Measurements from ENCODE around the gene MXRA8.
"Not testable (repeated sequence)": the region's sequence is repeated elsewhere in the genome, so short reads cannot be mapped to it uniquely, and the experiment has no call there.

Gene MXRA8

GRCh38 chr1:1320666-1321448 lies 37.5 kb downstream of the MXRA8 start:
- Mint-ChIP-seq H3K36me3 (peaks cover 20% of the 10 kb centered on the region), H3K4me1 (peaks cover 38% of the 10 kb centered on the region), H3K4me3 (no peak overlapping the region), H3K27me3 (no peaks in the 10 kb centered on the region), H3K9me3 (no peaks in the 10 kb centered on the region), H3K27ac (no peak overlapping the region)
- ATAC-seq, result no peak

GRCh38 chr1:1319646-1319941 lies 38.8 kb downstream of the MXRA8 start:
- H3K4me1 Mint-ChIP-seq, result peaks cover 31% of the 10 kb centered on the region
- H3K9me3 Mint-ChIP-seq, result no peaks in the 10 kb centered on the region
- H3K36me3 Mint-ChIP-seq, result peaks cover 26% of the 10 kb centered on the region
- no peak for ATAC-seq
- no peak overlapping the region for H3K4me3 Mint-ChIP-seq
- H3K27ac Mint-ChIP-seq, result no peak overlapping the region
- H3K27me3 Mint-ChIP-seq, result no peaks in the 10 kb centered on the region

- Mint-ChIP-seq H3K36me3 (peaks cover 28% of the 10 kb centered on the region), H3K27me3 (no peaks in the 10 kb centered on the region), H3K9me3 (no peaks in the 10 kb centered on the region), H3K4me1 (peaks cover 31% of the 10 kb centered on the region), H3K4me3 (no peak overlapping the region), H3K27ac (no peak overlapping the region)
- ATAC-seq, result no peak
Observed at GRCh38 chr1:1318777-1319645, 39.3 kb downstream of the MXRA8 start.

GRCh38 chr1:1318131-1318652 lies 40.2 kb downstream of the MXRA8 start:
- H3K4me3 Mint-ChIP-seq, result no peak overlapping the region
- no peaks in the 10 kb centered on the region for H3K27me3 Mint-ChIP-seq
- ATAC-seq, result no peak
- H3K4me1 Mint-ChIP-seq, result peaks cover 24% of the 10 kb centered on the region
- H3K36me3 Mint-ChIP-seq, result peaks cover 34% of the 10 kb centered on the region
- no peak overlapping the region for H3K27ac Mint-ChIP-seq
- no peaks in the 10 kb centered on the region for H3K9me3 Mint-ChIP-seq

- no peak for ATAC-seq
- Mint-ChIP-seq H3K4me1 (peaks cover 17% of the 10 kb centered on the region), H3K4me3 (no peak overlapping the region), H3K27me3 (no peaks in the 10 kb centered on the region), H3K27ac (no peak overlapping the region), H3K36me3 (peaks cover 41% of the 10 kb centered on the region), H3K9me3 (no peaks in the 10 kb centered on the region)
Observed at GRCh38 chr1:1317420-1317819, 40.9 kb downstream of the MXRA8 start.

GRCh38 chr1:1316199-1316598 lies 42.2 kb downstream of the MXRA8 start:
- H3K4me1 Mint-ChIP-seq, result peaks cover 10% of the 10 kb centered on the region
- not testable (repeated sequence) for ATAC-seq, H3K27me3 Mint-ChIP-seq, H3K9me3 Mint-ChIP-seq, H3K27ac Mint-ChIP-seq, H3K4me3 Mint-ChIP-seq
- peaks cover 38% of the 10 kb centered on the region for H3K36me3 Mint-ChIP-seq

- Mint-ChIP-seq H3K4me3 (no peak overlapping the region), H3K4me1 (peaks cover 10% of the 10 kb centered on the region), H3K27ac (no peak overlapping the region), H3K27me3 (no peaks in the 10 kb centered on the region), H3K36me3 (peaks cover 38% of the 10 kb centered on the region), H3K9me3 (no peaks in the 10 kb centered on the region)
- ATAC-seq, result no peak
Observed at GRCh38 chr1:1315435-1315954, 42.9 kb downstream of the MXRA8 start.

GRCh38 chr1:1314678-1315335 lies 43.5 kb downstream of the MXRA8 start:
- peaks cover 7% of the 10 kb centered on the region for H3K4me1 Mint-ChIP-seq
- no peak for ATAC-seq
- no peak overlapping the region for H3K4me3 Mint-ChIP-seq
- no peaks in the 10 kb centered on the region for H3K9me3 Mint-ChIP-seq
- peaks cover 34% of the 10 kb centered on the region for H3K36me3 Mint-ChIP-seq
- no peaks in the 10 kb centered on the region for H3K27me3 Mint-ChIP-seq
- H3K27ac Mint-ChIP-seq, result no peak overlapping the region

GRCh38 chr1:1314237-1314586 lies 44.1 kb downstream of the MXRA8 start:
- Mint-ChIP-seq H3K36me3 (peaks cover 28% of the 10 kb centered on the region), H3K27ac (no peak overlapping the region), H3K27me3 (no peaks in the 10 kb centered on the region), H3K4me3 (no peak overlapping the region), H3K9me3 (no peaks in the 10 kb centered on the region), H3K4me1 (peaks cover 7% of the 10 kb centered on the region)
- ATAC-seq, result no peak

GRCh38 chr1:1313500-1314236 lies 44.7 kb downstream of the MXRA8 start:
- no peak overlapping the region for H3K27ac Mint-ChIP-seq
- H3K27me3 Mint-ChIP-seq, result no peaks in the 10 kb centered on the region

GRCh38 chr1:1312450-1313314 lies 45.7 kb downstream of the MXRA8 start:
- H3K4me3 Mint-ChIP-seq, result no peak overlapping the region
- peaks cover 7% of the 10 kb centered on the region for H3K4me1 Mint-ChIP-seq
- ATAC-seq, result no peak
- H3K27me3 Mint-ChIP-seq, result no peaks in the 10 kb centered on the region
- H3K36me3 Mint-ChIP-seq, result peaks cover 23% of the 10 kb centered on the region
- H3K9me3 Mint-ChIP-seq, result no peaks in the 10 kb centered on the region
- H3K27ac Mint-ChIP-seq, result no peak overlapping the region

More at GRCh38 chr1:1313500-1314236, 44.7 kb downstream of the MXRA8 start:
- H3K4me3 Mint-ChIP-seq, result no peak overlapping the region
- ATAC-seq, result no peak
- H3K4me1 Mint-ChIP-seq, result peaks cover 7% of the 10 kb centered on the region
- H3K36me3 Mint-ChIP-seq, result peaks cover 23% of the 10 kb centered on the region
- H3K9me3 Mint-ChIP-seq, result no peaks in the 10 kb centered on the region

- no peak overlapping the region for H3K27ac Mint-ChIP-seq
- ATAC-seq, result no peak
- no peaks in the 10 kb centered on the region for H3K27me3 Mint-ChIP-seq
- H3K4me1 Mint-ChIP-seq, result peaks cover 15% of the 10 kb centered on the region
- H3K36me3 Mint-ChIP-seq, result peaks cover 23% of the 10 kb centered on the region
- H3K9me3 Mint-ChIP-seq, result no peaks in the 10 kb centered on the region
- no peak overlapping the region for H3K4me3 Mint-ChIP-seq
Observed at GRCh38 chr1:1311107-1312104, 46.9 kb downstream of the MXRA8 start.

- H3K36me3 Mint-ChIP-seq, result peaks cover 23% of the 10 kb centered on the region
- no peak for ATAC-seq
- H3K27ac Mint-ChIP-seq, result no peak overlapping the region
- peaks cover 23% of the 10 kb centered on the region for H3K4me1 Mint-ChIP-seq
- H3K9me3 Mint-ChIP-seq, result no peaks in the 10 kb centered on the region
- H3K27me3 Mint-ChIP-seq, result no peaks in the 10 kb centered on the region
- peak overlapping the region; percentile 79 for H3K4me3 Mint-ChIP-seq
Observed at GRCh38 chr1:1310476-1311053, 47.8 kb downstream of the MXRA8 start.
